HepG2 (cell line): ENCODE measurements around the gene MACROD2. TPM values are rescaled to one million over a fixed set of nuclear protein-coding genes. Genes with fewer than 3 reads are reported as not detected.

Source experiments
- ATAC-seq: fragments of 200-7000 bp; cut with Tn5 transposase; 3 replicates; pipeline ENCODE4 v1.9.1; 2020; ENCODE audit warnings: mild to moderate bottlenecking, moderate library complexity
- BruUV-seq: library from RNA; stranded (reverse); fragments of 400-500 nt; replicated peaks from 2 replicates; lab custom pipeline; 2021; lab: Mats Ljungman, UMichigan
- CTCF ChIA-PET: fragments of 300-600 bp; formaldehyde crosslinking; extraction: SDS; loops from one replicate; lab custom pipeline; 2021; ENCODE audit warnings: low total read pairs, inconsistent platforms, low intra/inter-chr PET ratio; lab: Yijun Ruan, JAX
- POLR2A ChIA-PET: fragments of 350-600 bp; sonication (Branson Sonifier 250); formaldehyde crosslinking; loops from one replicate; lab custom pipeline; 2020; ENCODE audit warnings: antibody characterized with exemption, inconsistent platforms; lab: Yijun Ruan, JAX
- DNase-seq: peaks from one replicate; pipeline ENCODE4 v3.0.0-alpha.2; 2015; ENCODE audit warnings: low spot score
- FAIRE-seq: peaks from 3 replicates; lab custom pipeline; 2011; peaks lifted over from hg19 to GRCh38; lab: Jason Lieb, UNC
- H2AFZ ChIP-seq: one replicate; pipeline ENCODE4 v1.6.1; 2011; ENCODE audit warnings: low read length, inconsistent platforms
- H3K27ac ChIP-seq: fragments of 300-600 bp; 3 replicates; pipeline ENCODE4 v1.8.0; 2011; ENCODE audit warnings: mixed run types, mild to moderate bottlenecking, mixed read lengths, low read length, inconsistent platforms; ENCODE audit not compliant: insufficient read depth; ENCODE audit errors: extremely low read length
- H3K27me3 ChIP-seq, 2 experiments: fragments of 200-600 bp in 1 of 2; 2 replicates in 1 of 2; 3 replicates in 1 of 2; pipeline versions ENCODE4 v1.6.0 to v1.8.0; 2011; ENCODE audit warnings: low read length in 2 of 2, mild to moderate bottlenecking in 2 of 2, moderate library complexity in 2 of 2, inconsistent platforms in 1 of 2; ENCODE audit not compliant: insufficient read depth in 2 of 2, control insufficient read depth in 1 of 2
- H3K36me3 ChIP-seq, 2 experiments: fragments of 200-600 bp in 1 of 2; replicated peaks in 1 of 2; 2 replicates in 1 of 2; 3 replicates in 1 of 2; pipeline versions ENCODE4 v1.5.1 to v1.8.0; 2011; ENCODE audit warnings: low read length in 2 of 2, inconsistent platforms in 1 of 2; ENCODE audit not compliant: insufficient read depth in 2 of 2, control insufficient read depth in 1 of 2
- H3K4me1 ChIP-seq: 2 replicates; pipeline ENCODE4 v1.5.1; 2012; ENCODE audit warnings: low read length, inconsistent platforms; ENCODE audit not compliant: insufficient read depth
- H3K4me2 ChIP-seq: 2 replicates; pipeline ENCODE4 v1.6.0; 2011; ENCODE audit warnings: low read depth, low read length, inconsistent platforms
- H3K4me3 ChIP-seq, 3 experiments: fragments of 200-600 bp in 1 of 3; sonication (generic), shearing (Covaris generic) in 1 of 3; replicated peaks in 1 of 3; 2 replicates each; pipeline ENCODE4 v1.5.1; 2011 to 2016; ENCODE audit warnings: low read length in 3 of 3, inconsistent platforms in 2 of 3, low read depth in 2 of 3, mild to moderate bottlenecking in 2 of 3, control low read depth in 1 of 3, mixed read lengths in 1 of 3; ENCODE audit not compliant: insufficient read depth in 1 of 3
- H3K79me2 ChIP-seq: one replicate; pipeline ENCODE4 v1.6.1; 2011; ENCODE audit warnings: low read length, inconsistent platforms; ENCODE audit not compliant: insufficient read depth
- H3K9ac ChIP-seq: 2 replicates; pipeline ENCODE4 v1.6.0; 2011; ENCODE audit warnings: mild to moderate bottlenecking, low read depth, low read length, inconsistent platforms; ENCODE audit not compliant: insufficient read depth
- H3K9me3 ChIP-seq: 2 replicates; pipeline ENCODE4 v1.5.1; 2012; ENCODE audit warnings: mild to moderate bottlenecking, low read length
- H4K20me1 ChIP-seq: 2 replicates; pipeline ENCODE4 v1.6.0; 2011; ENCODE audit warnings: inconsistent platforms, mild to moderate bottlenecking, low read length, moderate library complexity; ENCODE audit not compliant: insufficient read depth
- ATAD3A ChIP-seq: sonication (generic); formaldehyde crosslinking; IDR thresholded peaks from 2 replicates; pipeline ENCODE4 v1.4.0; 2020; ENCODE audit warnings: missing genetic modification reagents
- CEBPB ChIP-seq: IDR thresholded peaks from 2 replicates; pipeline ENCODE4 v1.6.1; 2011; ENCODE audit warnings: low read depth, low read length, improper control_type of control experiment, borderline replicate concordance
- E2F5 ChIP-seq: sonication (generic); formaldehyde crosslinking; conservative IDR thresholded peaks from 2 replicates; pipeline ENCODE4 v1.4.0; 2020; ENCODE audit warnings: missing genetic modification reagents
- EED ChIP-seq: sonication (generic); formaldehyde crosslinking; IDR thresholded peaks from 2 replicates; pipeline ENCODE4 v1.5.0; 2020; ENCODE audit warnings: mild to moderate bottlenecking, missing genetic modification reagents
- NRL ChIP-seq: sonication (generic); formaldehyde crosslinking; IDR thresholded peaks from 2 replicates; pipeline ENCODE4 v1.5.0; 2020; ENCODE audit warnings: missing genetic modification reagents, mild to moderate bottlenecking, moderate library complexity, borderline replicate concordance
- SP2 ChIP-seq: sonication (generic); formaldehyde crosslinking; IDR thresholded peaks from 2 replicates; pipeline ENCODE4 v1.5.1; 2020; ENCODE audit warnings: mild to moderate bottlenecking, missing genetic modification reagents
- WGBS: methylation state at CpG from one replicate; pipeline ENCODE4 v1.1.6; 2017; ENCODE audit warnings: low lambda C conversion rate; 5-methylcytosine and 5-hydroxymethylcytosine counted together
- in situ Hi-C: cut with HindIII; loops from 2 replicates; pipeline ENCODE4 v1.10.0; 2017; ENCODE audit warnings: low pct_unique_long_range_greater_than_20kb; ENCODE audit not compliant: extremely low pct_ligation_motif_present
- intact Hi-C: fragments of 100-400 bp; cut with micrococcal nuclease; formaldehyde crosslinking; loops from one replicate; pipeline ENCODE4 v1.10.0; 2022; ENCODE audit not compliant: unreplicated experiment
- polyA plus RNA-seq, 8 experiments: library from polyadenylated mRNA; depleted of rRNA in 3 of 8; stranded (reverse) in 7 of 8; unstranded in 1 of 8; fragments of >200 nt; fragmentation: Illumina TruSeq in 4 of 8; extraction: Trizol in 4 of 8; gene quantifications; 2 replicates each; pipeline versions ENCODE4 v1.2.1 to v1.2.3, GENCODE V29; 2011 to 2016; ENCODE audit warnings: low read depth in 4 of 8, missing spikeins in 1 of 8, mixed read lengths in 1 of 8; ENCODE audit not compliant: insufficient read depth in 1 of 8
- total RNA-seq, 5 experiments: library from RNA; depleted of rRNA; stranded (reverse); fragments of >200 nt; fragmentation: Illumina TruSeq; extraction: Trizol; gene quantifications; 2 replicates each; pipeline ENCODE4 v1.2.3, GENCODE V29; 2016; ENCODE audit warnings: low read depth in 1 of 5

Gene MACROD2
- total and polyA plus RNA-seq, 2 of the 13 experiments (the other 11 are each of a cell fraction or from before 2014, with no cell fraction given), result 0.13 to 0.51 TPM

GRCh38 chr20:14235355-14235754, 240.0 kb downstream of the MACROD2 start:
- ChIA-PET CTCF (no interaction called here), POLR2A (no interaction called here)
- BruUV-seq, result no TSS peak
- no peak overlapping the region for H2AFZ ChIP-seq
- no peak for TF ChIP-seq NRL (CRISPR knock-in tag)
- no peak for TF ChIP-seq EED (CRISPR knock-in tag)
- no peak for TF ChIP-seq ATAD3A
- TF ChIP-seq E2F5 (CRISPR knock-in tag), result no peak
- H3K79me2 ChIP-seq, result no peaks in the 10 kb centered on the region
- intact Hi-C loops (no loop called here), in situ Hi-C loops (no loop called here)
- no peaks in the 10 kb centered on the region for H3K9me3 ChIP-seq
- DNase-seq (no peak), ATAC-seq (no peak), FAIRE-seq (no peak)
- no peaks in the 10 kb centered on the region for H3K4me1 ChIP-seq
- H3K27ac ChIP-seq, result no peak overlapping the region
- H3K4me3 ChIP-seq, result no peak overlapping the region
- 1% methylated on average over 2 of the region's 2 CpGs for WGBS
- H3K9ac ChIP-seq, result no peak overlapping the region
- no peaks in the 10 kb centered on the region for H3K27me3 ChIP-seq
- no peak overlapping the region for H3K4me2 ChIP-seq
- H3K36me3 ChIP-seq, result no peaks in the 10 kb centered on the region
- H4K20me1 ChIP-seq, result no peaks in the 10 kb centered on the region

- Histone ChIP-seq H3K4me3 (no peak overlapping the region), H3K27me3 (no peaks in the 10 kb centered on the region), H3K9me3 (no peaks in the 10 kb centered on the region), H4K20me1 (no peaks in the 10 kb centered on the region), H3K9ac (no peak overlapping the region), H3K4me1 (no peaks in the 10 kb centered on the region), H3K79me2 (no peaks in the 10 kb centered on the region), H3K4me2 (no peak overlapping the region), H2AFZ (no peak overlapping the region), H3K36me3 (no peaks in the 10 kb centered on the region), H3K27ac (no peak overlapping the region)
- ChIA-PET POLR2A (no interaction called here), CTCF (no interaction called here)
- 3% methylated on average over 1 of the region's 1 CpG for WGBS
- DNase-seq, result no peak
- no peak for ATAC-seq
- FAIRE-seq, result no peak
- TF ChIP-seq CEBPB (peak; percentile 83; the same call in 1 of the 2 replicates), SP2 (CRISPR knock-in tag) (no peak)
- BruUV-seq, result no TSS peak
- in situ Hi-C loops (no loop called here), intact Hi-C loops (no loop called here)
These were observed 250.2 kb downstream of the MACROD2 start for GRCh38 chr20:14245368-14245970.
